Endodermal cell (in vitro differentiated cells): ENCODE measurements around the gene LDLRAD2. TPM values are rescaled to one million over a fixed set of nuclear protein-coding genes. Genes with fewer than 3 reads are reported as not detected.

Experiments used
- DNase-seq: peaks from one replicate; pipeline ENCODE4 v3.0.0-alpha.2; 2017
- H3K27ac ChIP-seq: 2 replicates; pipeline ENCODE4 v1.5.1; 2013; ENCODE audit warnings: mild to moderate bottlenecking, low read depth, low read length, moderate library complexity
- H3K27me3 ChIP-seq: 2 replicates; pipeline ENCODE4 v1.6.1; 2013; ENCODE audit warnings: mild to moderate bottlenecking, low read length, moderate library complexity; ENCODE audit not compliant: insufficient read depth, control insufficient read depth, poor library complexity, severe bottlenecking
- H3K36me3 ChIP-seq: 2 replicates; pipeline ENCODE4 v1.7.0; 2013; ENCODE audit warnings: mild to moderate bottlenecking, low read length, moderate library complexity; ENCODE audit not compliant: control insufficient read depth, insufficient read depth
- H3K4me1 ChIP-seq: one replicate; pipeline ENCODE4 v1.7.0; 2013; ENCODE audit warnings: low read length; ENCODE audit not compliant: control insufficient read depth, insufficient read depth
- H3K4me3 ChIP-seq: 2 replicates; pipeline ENCODE4 v1.5.1; 2013; ENCODE audit warnings: mild to moderate bottlenecking, low read length, moderate library complexity
- H3K9ac ChIP-seq: 2 replicates; pipeline ENCODE4 v1.6.1; 2013; ENCODE audit warnings: mild to moderate bottlenecking, low read length, moderate library complexity; ENCODE audit not compliant: poor library complexity, severe bottlenecking; ENCODE audit errors: extremely low read depth
- H3K9me3 ChIP-seq: 2 replicates; pipeline ENCODE4 v1.6.1; 2013; ENCODE audit warnings: mild to moderate bottlenecking, low read length, moderate library complexity; ENCODE audit not compliant: control insufficient read depth
- H3K27ac Mint-ChIP-seq: 2 replicates; pipeline ENCODE4 v1.8.0; 2020; ENCODE audit warnings: mixed read lengths
- H3K27me3 Mint-ChIP-seq: 2 replicates; pipeline ENCODE4 v1.8.0; 2021; ENCODE audit warnings: mild to moderate bottlenecking, mixed read lengths; ENCODE audit not compliant: insufficient read depth
- H3K36me3 Mint-ChIP-seq: 2 replicates; pipeline ENCODE4 v1.8.0; 2020; ENCODE audit warnings: low read depth, mixed read lengths
- H3K4me1 Mint-ChIP-seq: 2 replicates; pipeline ENCODE4 v1.8.0; 2020; ENCODE audit warnings: mixed read lengths
- H3K4me3 Mint-ChIP-seq: 2 replicates; pipeline ENCODE4 v1.8.0; 2020; ENCODE audit warnings: mild to moderate bottlenecking, moderate library complexity, mixed read lengths
- H3K9me3 Mint-ChIP-seq: 2 replicates; pipeline ENCODE4 v1.8.0; 2020; ENCODE audit warnings: mild to moderate bottlenecking, mixed read lengths
- CTCF ChIP-seq: fragments of 200-600 bp; sonication (generic); conservative IDR thresholded peaks from 2 replicates; pipeline ENCODE4 v1.5.0; 2021; ENCODE audit warnings: antibody characterized with exemption, mild to moderate bottlenecking
- WGBS, 2 experiments: methylation state at CpG; one replicate each; pipeline versions ENCODE4 v1.1.5 to v1.1.7; 2013; ENCODE audit warnings: missing lambda C conversion rate in 2 of 2, mixed read lengths in 1 of 2; ENCODE audit not compliant: insufficient coverage in 1 of 2, insufficient read length in 1 of 2; 5-methylcytosine and 5-hydroxymethylcytosine counted together
- total RNA-seq, 2 donors: library from RNA; stranded (reverse); fragmentation: NEBNext Ultra II Directional in 1 of 2; extraction: Animal tissue kit (Norgen Biotek cat#: 25700) in 1 of 2; gene quantifications; 2 replicates in 1 of 2; 3 replicates in 1 of 2; pipeline ENCODE4 v1.2.1, GENCODE V29; 2021

LDLRAD2 gene
- total RNA-seq, 2 donors from 2014 or later: 0.58 to 0.88 TPM

- H3K9me3 Mint-ChIP-seq: no peaks in the 10 kb centered on the region
- Histone ChIP-seq H3K27me3 (no peaks in the 10 kb centered on the region), H3K9me3 (no peaks in the 10 kb centered on the region), H3K27ac (no peak overlapping the region), H3K4me1 (no peaks in the 10 kb centered on the region), H3K9ac (no peak overlapping the region), H3K4me3 (no peak overlapping the region), H3K36me3 (peaks cover 82% of the 10 kb centered on the region)
- H3K4me1 Mint-ChIP-seq: peaks cover 2% of the 10 kb centered on the region
- H3K4me3 Mint-ChIP-seq: no peak overlapping the region
- no peaks in the 10 kb centered on the region for H3K27me3 Mint-ChIP-seq
- no peak overlapping the region for H3K27ac Mint-ChIP-seq
- 93 to 100% methylated on average over 3 to 8 of the region's 8 CpGs for WGBS, 2 experiments
- no peak for DNase-seq
- TF ChIP-seq CTCF: no peak
- H3K36me3 Mint-ChIP-seq: peaks cover 55% of the 10 kb centered on the region
Observed at GRCh38 chr1:21873174-21873573, 61.1 kb downstream of the LDLRAD2 start.

GRCh38 chr1:21873761-21874160 is 61.7 kb downstream of the LDLRAD2 start:
- peaks cover 2% of the 10 kb centered on the region for H3K4me1 Mint-ChIP-seq
- WGBS, 2 experiments: 82 to 100% methylated on average over 4 to 10 of the region's 10 CpGs
- no peaks in the 10 kb centered on the region for H3K27me3 Mint-ChIP-seq
- Histone ChIP-seq H3K9me3 (no peaks in the 10 kb centered on the region), H3K9ac (no peak overlapping the region), H3K27ac (no peak overlapping the region), H3K27me3 (no peaks in the 10 kb centered on the region), H3K4me3 (no peak overlapping the region), H3K36me3 (peaks cover 82% of the 10 kb centered on the region), H3K4me1 (no peaks in the 10 kb centered on the region)
- no peak for DNase-seq
- peak overlapping the region; percentile 17 for H3K27ac Mint-ChIP-seq
- peaks cover 53% of the 10 kb centered on the region for H3K36me3 Mint-ChIP-seq
- no peak for TF ChIP-seq CTCF
- no peak overlapping the region for H3K4me3 Mint-ChIP-seq
- H3K9me3 Mint-ChIP-seq: no peaks in the 10 kb centered on the region

- H3K9ac ChIP-seq: no peak overlapping the region
Observed at GRCh38 chr1:21874328-21874727, 62.3 kb downstream of the LDLRAD2 start.

More at GRCh38 chr1:21874328-21874727, 62.3 kb downstream of the LDLRAD2 start:
- Histone ChIP-seq H3K4me3 (no peak overlapping the region), H3K27ac (no peak overlapping the region), H3K4me1 (no peaks in the 10 kb centered on the region), H3K27me3 (no peaks in the 10 kb centered on the region), H3K9me3 (no peaks in the 10 kb centered on the region), H3K36me3 (peaks cover 84% of the 10 kb centered on the region)
- H3K36me3 Mint-ChIP-seq: peaks cover 55% of the 10 kb centered on the region
- no peak overlapping the region for H3K27ac Mint-ChIP-seq
- H3K4me1 Mint-ChIP-seq: no peaks in the 10 kb centered on the region
- WGBS, 2 experiments: 88 to 96% methylated on average over 14 to 16 of the region's 16 CpGs
- H3K9me3 Mint-ChIP-seq: no peaks in the 10 kb centered on the region
- no peak overlapping the region for H3K4me3 Mint-ChIP-seq
- no peak for DNase-seq
- no peaks in the 10 kb centered on the region for H3K27me3 Mint-ChIP-seq
- TF ChIP-seq CTCF: no peak

Other genes starting within 250 kb of the LDLRAD2 start
- gene RAP1GAP, start 142.9 kb upstream of the LDLRAD2 start, total RNA-seq: 1 to 10 TPM; 8.0 to 8.2 TPM
- gene USP48, start 29.1 kb upstream of the LDLRAD2 start, total RNA-seq: 10 to 100 TPM; 73.8 to 78.6 TPM
- gene HSPG2, start 125.0 kb downstream of the LDLRAD2 start, total RNA-seq: 100 to 1,000 TPM; 222 to 227 TPM
- gene CELA3B, start 164.8 kb downstream of the LDLRAD2 start, total RNA-seq: not detected
- not detected for gene CELA3A, start 189.4 kb downstream of the LDLRAD2 start, total RNA-seq
- 100 to 1,000 TPM; 274 to 283 TPM for gene CDC42, start 240.4 kb downstream of the LDLRAD2 start, total RNA-seq